K562 (cell line): ENCODE data around the gene GNAQ. TPM values are rescaled to one million over a fixed set of nuclear protein-coding genes. Genes with fewer than 3 reads are reported as not detected.

Source experiments
- ATAC-seq: fragments of 200-7000 bp; cut with Tn5 transposase; 3 replicates; pipeline ENCODE4 v1.9.1; 2020; ENCODE audit warnings: moderate library complexity
- BruUV-seq: library from RNA; stranded (reverse); fragments of 400-500 nt; replicated peaks from 2 replicates; lab custom pipeline; 2021; lab: Mats Ljungman, UMichigan
- CTCF ChIA-PET: fragments of 300-600 bp; formaldehyde crosslinking; extraction: SDS; loops from one replicate; lab custom pipeline; 2021; ENCODE audit warnings: low intra/inter-chr PET ratio; lab: Yijun Ruan, JAX
- POLR2A ChIA-PET: fragments of 300-600, 350-650 bp; sonication (Branson Sonifier 250); formaldehyde crosslinking; extraction: SDS; loops from one replicate; lab custom pipeline; 2021; ENCODE audit warnings: antibody characterized with exemption, inconsistent platforms; lab: Yijun Ruan, JAX
- DNase-seq, 4 experiments: peaks; one replicate each; pipeline versions ENCODE4 v3.0.0 to v3.0.0-alpha.2; 2011 to 2018; ENCODE audit warnings: low spot score in 3 of 4, mixed read lengths in 3 of 4; ENCODE audit errors: extremely low read depth in 1 of 4
- FAIRE-seq: peaks from 2 replicates; lab custom pipeline; 2011; peaks lifted over from hg19 to GRCh38; lab: Jason Lieb, UNC
- H2AFZ ChIP-seq: 2 replicates; pipeline ENCODE4 v1.6.0; 2011; ENCODE audit warnings: low read depth, low read length, control low read depth, inconsistent platforms
- H3K27ac ChIP-seq: fragments of 200-600 bp; 3 replicates; pipeline ENCODE4 v1.8.0; 2011; ENCODE audit warnings: low read depth, mild to moderate bottlenecking, control low read depth, inconsistent platforms, low read length, moderate library complexity, mixed read lengths; ENCODE audit errors: extremely low read depth
- H3K27me3 ChIP-seq, 2 experiments: fragments of 300-600 bp in 1 of 2; 2 replicates in 1 of 2; 3 replicates in 1 of 2; pipeline versions ENCODE4 v1.6.0 to v1.8.0; 2011; ENCODE audit warnings: inconsistent platforms in 2 of 2, low read length in 2 of 2, mild to moderate bottlenecking in 1 of 2, mixed read lengths in 1 of 2, moderate library complexity in 1 of 2; ENCODE audit not compliant: control insufficient read depth in 2 of 2, insufficient read depth in 2 of 2
- H3K36me3 ChIP-seq: fragments of 300-600 bp; 3 replicates; pipeline ENCODE4 v1.8.0; 2011; ENCODE audit warnings: mild to moderate bottlenecking, low read length, inconsistent platforms; ENCODE audit not compliant: control insufficient read depth, insufficient read depth
- H3K4me1 ChIP-seq, 2 experiments: fragments of 200-600 bp in 1 of 2; replicated peaks in 1 of 2; 2 replicates in 1 of 2; 3 replicates in 1 of 2; pipeline versions ENCODE4 v1.5.1 to v1.8.0; 2011; ENCODE audit warnings: inconsistent platforms in 2 of 2, low read length in 2 of 2, mild to moderate bottlenecking in 1 of 2, mixed read lengths in 1 of 2, moderate library complexity in 1 of 2; ENCODE audit not compliant: control insufficient read depth in 2 of 2, insufficient read depth in 2 of 2
- H3K4me2 ChIP-seq: 2 replicates; pipeline ENCODE4 v1.6.1; 2011; ENCODE audit warnings: low read length, control low read depth, inconsistent platforms, mixed read lengths; ENCODE audit not compliant: insufficient read depth
- H3K4me3 ChIP-seq: fragments of 200-600 bp; sonication (generic), shearing (Covaris generic); 2 replicates; pipeline ENCODE4 v1.5.1; 2016; ENCODE audit warnings: control low read depth, inconsistent platforms
- H3K79me2 ChIP-seq: fragments of 200-600 bp; 3 replicates; pipeline ENCODE4 v1.8.0; 2011; ENCODE audit warnings: low read length, inconsistent platforms; ENCODE audit not compliant: control insufficient read depth, insufficient read depth
- H3K9ac ChIP-seq, 2 experiments: 2 replicates each; pipeline versions ENCODE4 v1.6.0 to v1.6.1; 2011; ENCODE audit warnings: low read depth in 2 of 2, low read length in 2 of 2, control low read depth in 1 of 2, inconsistent platforms in 1 of 2, mild to moderate bottlenecking in 1 of 2, mixed read lengths in 1 of 2; ENCODE audit not compliant: insufficient read depth in 1 of 2
- H3K9me1 ChIP-seq: one replicate; pipeline ENCODE4 v1.6.0; 2011; ENCODE audit warnings: inconsistent platforms, mild to moderate bottlenecking, low read length, moderate library complexity; ENCODE audit not compliant: control insufficient read depth, insufficient read depth
- H3K9me3 ChIP-seq: replicated peaks from 2 replicates; pipeline ENCODE4 v1.5.1; 2011; ENCODE audit warnings: low read depth, low read length, inconsistent platforms; ENCODE audit not compliant: control insufficient read depth, insufficient read depth
- H4K20me1 ChIP-seq: replicated peaks from 2 replicates; pipeline ENCODE4 v1.6.1; 2011; ENCODE audit warnings: low read length, inconsistent platforms, mixed read lengths; ENCODE audit not compliant: control insufficient read depth, insufficient read depth
- BDP1 ChIP-seq: IDR thresholded peaks from 3 replicates; pipeline ENCODE4 v1.6.1; 2011; ENCODE audit not compliant: insufficient read length, insufficient read depth
- CBX3 ChIP-seq, 2 experiments: IDR thresholded peaks; 1 replicate in 1 of 2; 2 replicates in 1 of 2; pipeline ENCODE4 v1.6.1; 2012; ENCODE audit warnings: inconsistent platforms in 2 of 2, low read length in 2 of 2, borderline replicate concordance in 1 of 2, control low read depth in 1 of 2
- LARP7 ChIP-seq: fragments of 450-650 bp; IDR thresholded peaks from 2 replicates; pipeline ENCODE4 v1.6.1; 2016
- MEIS2 ChIP-seq: fragments of 450-650 bp; IDR thresholded peaks from 2 replicates; pipeline ENCODE4 v1.6.1; 2014; ENCODE audit warnings: mild to moderate bottlenecking; ENCODE audit not compliant: partially characterized antibody
- RBBP5 ChIP-seq: fragments of 200-600 bp; sonication (generic); IDR thresholded peaks from 2 replicates; pipeline ENCODE4 v1.6.1; 2012; ENCODE audit warnings: borderline replicate concordance, mild to moderate bottlenecking, low read length, control low read depth, inconsistent platforms; ENCODE audit not compliant: insufficient read depth, poor library complexity, severe bottlenecking
- TAF1 ChIP-seq: IDR thresholded peaks from 2 replicates; pipeline ENCODE4 v1.6.1; 2011; ENCODE audit warnings: mild to moderate bottlenecking, low read length, moderate library complexity; ENCODE audit not compliant: insufficient read depth, control insufficient read depth, severe bottlenecking; ENCODE audit errors: extremely low read depth
- ZHX1 ChIP-seq: fragments of 150-350 bp; conservative IDR thresholded peaks from 2 replicates; pipeline ENCODE4 v1.6.1; 2014; ENCODE audit warnings: low read length
- ZNF449 ChIP-seq: fragments of 250-450 bp; sonication (Bioruptor Pico); IDR thresholded peaks from 2 replicates; pipeline ENCODE4 v1.8.0; 2022; ENCODE audit warnings: moderate library complexity, mild to moderate bottlenecking, inconsistent platforms
- WGBS: fragments of 100-300 bp; shearing (Covaris generic); methylation state at CpG from one replicate; pipeline ENCODE4 v1.1.6; 2016; ENCODE audit warnings: low coverage, mixed read lengths; ENCODE audit not compliant: insufficient coverage; ENCODE audit errors: missing lambda C conversion rate; 5-methylcytosine and 5-hydroxymethylcytosine counted together
- in situ Hi-C: fragments of 300-500 bp; cut with MboI; formaldehyde crosslinking; loops from 4 replicates; pipeline ENCODE4 v1.15.0; 2018; ENCODE audit warnings: inconsistent platforms, mixed read lengths
- intact Hi-C: fragments of 100-400 bp; cut with micrococcal nuclease; formaldehyde crosslinking; loops from 2 replicates; pipeline ENCODE4 v1.14.2; 2022
- polyA plus RNA-seq, 8 experiments: library from polyadenylated mRNA; depleted of rRNA in 4 of 8; stranded (reverse) in 5 of 8; unstranded in 3 of 8; fragments of >200 nt; fragmentation: Nextera tagmentation in 2 of 8; fragmentation: Illumina TruSeq in 1 of 8; extraction: Ambion mirVana in 2 of 8; extraction: Trizol in 1 of 8; gene quantifications; 2 replicates each; pipeline versions ENCODE4 v1.2.1 to v1.2.3, GENCODE V29; 2011 to 2014; ENCODE audit warnings: inconsistent platforms in 1 of 8, missing spikeins in 1 of 8
- total RNA-seq, 7 experiments: library from RNA; depleted of rRNA in 6 of 7; stranded (reverse); fragments of >200 nt in 6 of 7; fragmentation: Illumina TruSeq in 2 of 7; extraction: Trizol in 2 of 7; gene quantifications; 2 replicates each; pipeline versions ENCODE4 v1.2.1 to v1.2.3, GENCODE V29; 2011 to 2021; ENCODE audit warnings: low replicate concordance in 1 of 7

GNAQ gene
- total and polyA plus RNA-seq, 9 of the 15 experiments (the other 6 are each of a cell fraction or from before 2014, with no cell fraction given): 4.8 to 27.9 (median 17.5) TPM

GRCh38 chr9:77975806-77976205, 55.8 kb downstream of the GNAQ start:
- H3K36me3 ChIP-seq: peaks cover 15% of the 10 kb centered on the region; the same call in 2 of the 3 replicates
- intact Hi-C loops: no loop called here
- H2AFZ ChIP-seq: no peak overlapping the region
- no peak overlapping the region for H3K9ac ChIP-seq
- ATAC-seq (no peak), FAIRE-seq (no peak), DNase-seq (no peak)
- no peaks in the 10 kb centered on the region for H3K27me3 ChIP-seq
- peaks cover 5 to 23% of the 10 kb centered on the region in 2 experiments; a peak in 4 of 5 replicates for H3K4me1 ChIP-seq
- 84% methylated on average over 5 of the region's 5 CpGs for WGBS
- H3K9me1 ChIP-seq: no peaks in the 10 kb centered on the region
- H3K27ac ChIP-seq: no peak overlapping the region
- TF ChIP-seq CBX3 (IDR thresholded peaks at IDR 0.05; ENCODE audit: borderline replicate concordance in 1 of 2, low read length in 2 of 2): no peak
- no peak for TF ChIP-seq RBBP5
- no peak overlapping the region for H3K4me2 ChIP-seq
- in situ Hi-C loops: loop anchor here (10.0 kb wide), 1 partner anchor 139 kb away; no protein-coding TSS in a partner anchor
- H3K4me3 ChIP-seq: no peak overlapping the region
- ChIA-PET CTCF (no interaction called here), POLR2A (interaction anchor here (0.6 to 0.7 kb wide), 2 partner anchors 10 to 86 kb away, joined by 3 read pairs; no protein-coding TSS in a partner anchor)
- BruUV-seq: no TSS peak
- H3K79me2 ChIP-seq: peaks cover 85% of the 10 kb centered on the region
- H3K9me3 ChIP-seq: no peaks in the 10 kb centered on the region; the same call in 1 of the 2 replicates
- H4K20me1 ChIP-seq: no peaks in the 10 kb centered on the region

GRCh38 chr9:77975036-77975435, 56.6 kb downstream of the GNAQ start:
- H3K4me2 ChIP-seq: no peak overlapping the region
- peaks cover 13% of the 10 kb centered on the region; the same call in 2 of the 3 replicates for H3K36me3 ChIP-seq
- ATAC-seq (no peak), FAIRE-seq (no peak), DNase-seq (no peak)
- ChIA-PET POLR2A (interaction anchor here (0.7 kb wide), 1 partner anchor 750 kb away, joined by 3 read pairs; no protein-coding TSS in a partner anchor), CTCF (no interaction called here)
- intact Hi-C loops (no loop called here), in situ Hi-C loops (loop anchor here (10.0 kb wide), 1 partner anchor 140 kb away; no protein-coding TSS in a partner anchor)
- no peaks in the 10 kb centered on the region; the same call in 1 of the 2 replicates for H3K9me3 ChIP-seq
- no peak overlapping the region for H3K27ac ChIP-seq
- H3K9me1 ChIP-seq: no peaks in the 10 kb centered on the region
- peaks cover 5 to 20% of the 10 kb centered on the region in 2 experiments; a peak in 4 of 5 replicates for H3K4me1 ChIP-seq
- no peak overlapping the region for H2AFZ ChIP-seq
- 49% methylated on average over 2 of the region's 2 CpGs for WGBS
- H3K79me2 ChIP-seq: peaks cover 81% of the 10 kb centered on the region
- no peaks in the 10 kb centered on the region for H4K20me1 ChIP-seq
- no TSS peak for BruUV-seq
- H3K4me3 ChIP-seq: no peak overlapping the region
- H3K9ac ChIP-seq: no peak overlapping the region
- no peaks in the 10 kb centered on the region for H3K27me3 ChIP-seq
- TF ChIP-seq BDP1 (no peak), MEIS2 (peak; percentile 71), LARP7 (no peak), ZHX1 (no peak), ZNF449 (CRISPR knock-in tag) (no peak), TAF1 (no peak)
